Small intestine (tissue), 7 donors: Measurements from ENCODE around the gene EMCN. TPM values are rescaled to one million over a fixed set of nuclear protein-coding genes. Genes with fewer than 3 reads are reported as not detected.
"Not testable (repeated sequence)": the region's sequence is repeated elsewhere in the genome, so short reads cannot be mapped to it uniquely, and the experiment has no call there.

Experiments used
- DNase-seq, 2 donors: peaks; one replicate each; pipeline versions ENCODE4 v3.0.0 to v3.0.0-alpha.2; 2013
- FAIRE-seq: peaks from 2 replicates; lab custom pipeline; 2012; peaks lifted over from hg19 to GRCh38; lab: Jason Lieb, UNC
- H3K27ac ChIP-seq, 3 donors: one replicate each; pipeline ENCODE4 v1.5.1; 2013; ENCODE audit warnings: low read length in 2 of 3, mild to moderate bottlenecking in 2 of 3, control low read depth in 1 of 3, inconsistent platforms in 1 of 3, low read depth in 1 of 3, moderate library complexity in 1 of 3
- H3K27me3 ChIP-seq, 3 donors: one replicate each; pipeline ENCODE4 v1.6.1; 2013; ENCODE audit warnings: low read length in 3 of 3, inconsistent platforms in 1 of 3; ENCODE audit not compliant: control insufficient read depth in 3 of 3, insufficient read depth in 3 of 3
- H3K36me3 ChIP-seq, 3 donors: one replicate each; pipeline ENCODE4 v1.6.1; 2013; ENCODE audit warnings: low read length in 3 of 3, inconsistent platforms in 1 of 3, low read depth in 1 of 3, mild to moderate bottlenecking in 1 of 3, moderate library complexity in 1 of 3; ENCODE audit not compliant: control insufficient read depth in 3 of 3, insufficient read depth in 2 of 3
- H3K4me1 ChIP-seq, 3 donors: one replicate each; pipeline ENCODE4 v1.6.1; 2013; ENCODE audit warnings: low read length in 2 of 3, inconsistent platforms in 1 of 3, low read depth in 1 of 3, mild to moderate bottlenecking in 1 of 3, moderate library complexity in 1 of 3; ENCODE audit not compliant: control insufficient read depth in 3 of 3, insufficient read depth in 2 of 3
- H3K4me3 ChIP-seq, 3 donors: one replicate each; pipeline ENCODE4 v1.5.1; 2013; ENCODE audit warnings: low read length in 3 of 3, control low read depth in 1 of 3, inconsistent platforms in 1 of 3, low read depth in 1 of 3, mild to moderate bottlenecking in 1 of 3, moderate library complexity in 1 of 3
- H3K9me3 ChIP-seq, 2 donors: one replicate each; pipeline ENCODE4 v1.6.1; 2013; ENCODE audit warnings: low read depth in 1 of 2, low read length in 1 of 2; ENCODE audit not compliant: control insufficient read depth in 2 of 2, insufficient read depth in 1 of 2
- WGBS, 3 donors: extraction: QIAGEN DNeasy Blood & Tissue Kit; methylation state at CpG; one replicate each; pipeline ENCODE4 v1.1.7; 2013; 5-methylcytosine and 5-hydroxymethylcytosine counted together
- polyA plus RNA-seq, 4 donors: library from polyadenylated mRNA; stranded (reverse) in 3 of 4; unstranded in 1 of 4; fragments of 200-250 nt in 3 of 4; fragments of 120-200 nt in 1 of 4; gene quantifications; one replicate each; pipeline versions ENCODE4 v1.2.1 to v1.2.3, GENCODE V29; 2013
- donor health status: healthy with polysubstance abuse.
- donor health status: control.
- donor health status: control.
- donor health status: Bipolar disorder and iron deficiency.
- donor health status: healthy.

EMCN gene
- polyA plus RNA-seq, 4 donors = 0.22 to 7.0 (median 3.2) TPM

GRCh38 chr4:100540131-100540530, 22.3 kb upstream of the EMCN start:
- FAIRE-seq (no peak), DNase-seq (no peak)
- Histone ChIP-seq H3K27ac (no peak overlapping the region), H3K36me3 (no peaks in the 10 kb centered on the region), H3K27me3 (no peaks in the 10 kb centered on the region), H3K4me3 (no peak overlapping the region), H3K9me3 (no peaks in the 10 kb centered on the region), H3K4me1 (no peaks in the 10 kb centered on the region)

- Histone ChIP-seq H3K4me1 (no peaks in the 10 kb centered on the region), H3K27me3 (no peaks in the 10 kb centered on the region), H3K27ac (no peak overlapping the region), H3K36me3 (no peaks in the 10 kb centered on the region), H3K9me3 (no peaks in the 10 kb centered on the region), H3K4me3 (no peak overlapping the region)
- no peak for DNase-seq
- WGBS, 3 donors = 42 to 53% (median 45%) methylated on average over 4 of the region's 4 CpGs
- FAIRE-seq = no peak
Measured at GRCh38 chr4:100539706-100540105, 21.9 kb upstream of the EMCN start.

GRCh38 chr4:100533741-100534140, 15.9 kb upstream of the EMCN start:
- Histone ChIP-seq H3K4me1 (no peaks in the 10 kb centered on the region), H3K4me3 (no peak overlapping the region), H3K27ac (no peak overlapping the region), H3K36me3 (no peaks in the 10 kb centered on the region), H3K27me3 (no peaks in the 10 kb centered on the region), H3K9me3 (no peaks in the 10 kb centered on the region)
- no peak for DNase-seq
- FAIRE-seq = no peak
- WGBS, 3 donors = 88 to 93% (median 91%) methylated on average over 1 of the region's 1 CpG

GRCh38 chr4:100530161-100530560, 12.3 kb upstream of the EMCN start:
- H3K36me3 ChIP-seq, H3K27me3 ChIP-seq, DNase-seq, H3K4me1 ChIP-seq, H3K9me3 ChIP-seq, H3K4me3 ChIP-seq, FAIRE-seq, H3K27ac ChIP-seq: not testable (repeated sequence)
- WGBS, 3 donors = 76 to 86% (median 77%) methylated on average over 4 of the region's 4 CpGs

DNA sequence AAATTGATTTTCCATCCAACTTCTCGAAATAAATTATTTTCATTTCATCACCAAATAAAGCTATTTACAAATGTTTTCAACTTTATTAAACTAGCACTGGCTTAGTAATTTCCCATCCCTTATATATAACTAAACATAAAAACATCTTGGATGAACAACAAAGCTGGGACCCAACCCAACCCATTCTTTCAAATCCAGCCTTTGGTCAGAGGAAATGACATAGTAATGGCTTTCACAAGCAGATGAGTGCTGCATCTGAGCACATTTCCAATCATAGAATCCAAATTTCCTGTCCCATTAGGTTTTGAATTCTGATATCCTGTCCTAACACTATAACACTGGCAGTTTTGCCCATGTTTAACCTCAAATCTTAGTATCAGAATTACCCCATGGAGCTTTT, 7.9 kb upstream of the EMCN start:
- Histone ChIP-seq H3K27ac (no peak overlapping the region), H3K36me3 (no peaks in the 10 kb centered on the region), H3K4me3 (no peak overlapping the region), H3K9me3 (no peaks in the 10 kb centered on the region), H3K4me1 (no peaks in the 10 kb centered on the region), H3K27me3 (no peaks in the 10 kb centered on the region)
- WGBS, 3 donors = 62 to 68% (median 66%) methylated on average over 1 of the region's 1 CpG
- no peak for DNase-seq
- no peak for FAIRE-seq

GRCh38 chr4:100519205-100519604, 1.4 kb upstream of the EMCN start:
- Histone ChIP-seq H3K9me3 (no peaks in the 10 kb centered on the region), H3K4me3 (no peak overlapping the region), H3K4me1 (no peaks in the 10 kb centered on the region), H3K36me3 (no peaks in the 10 kb centered on the region), H3K27ac (no peak overlapping the region), H3K27me3 (no peaks in the 10 kb centered on the region)
- FAIRE-seq (no peak), DNase-seq (no peak)
- 39 to 56% (median 56%) methylated on average over 2 of the region's 2 CpGs for whole genome bisulfite sequencing, 3 donors

- DNase-seq (no peak), FAIRE-seq (no peak)
- WGBS, 3 donors = 64 to 84% (median 77%) methylated on average over 7 of the region's 7 CpGs
- Histone ChIP-seq H3K4me3 (peak overlapping the region in 1 of 3 donors; percentile 10), H3K9me3 (no peaks in the 10 kb centered on the region), H3K4me1 (no peaks in the 10 kb centered on the region), H3K27ac (no peak overlapping the region), H3K36me3 (no peaks in the 10 kb centered on the region), H3K27me3 (no peaks in the 10 kb centered on the region)
Measured at GRCh38 chr4:100516225-100516624, 1.6 kb downstream of the EMCN start.

GRCh38 chr4:100511896-100512295, 5.9 kb downstream of the EMCN start:
- Histone ChIP-seq H3K27ac (no peak overlapping the region), H3K9me3 (no peaks in the 10 kb centered on the region), H3K4me3 (no peak overlapping the region), H3K27me3 (no peaks in the 10 kb centered on the region), H3K36me3 (no peaks in the 10 kb centered on the region), H3K4me1 (no peaks in the 10 kb centered on the region)
- whole genome bisulfite sequencing, 3 donors = 39 to 55% (median 47%) methylated on average over 5 of the region's 5 CpGs
- FAIRE-seq (no peak), DNase-seq (no peak)

- no peaks in the 10 kb centered on the region for H3K9me3 ChIP-seq
- no peak overlapping the region for H3K27ac ChIP-seq
- DNase-seq (peak in 1 of 2 donors; percentile 6), FAIRE-seq (no peak)
- 17 to 30% (median 24%) methylated on average over 2 of the region's 2 CpGs for WGBS, 3 donors
- H3K4me1 ChIP-seq = no peaks in the 10 kb centered on the region
- H3K4me3 ChIP-seq = no peak overlapping the region
- no peaks in the 10 kb centered on the region for H3K36me3 ChIP-seq
- H3K27me3 ChIP-seq = no peaks in the 10 kb centered on the region
Measured at GRCh38 chr4:100510551-100510950, 7.3 kb downstream of the EMCN start.
